Smooth muscle cell (in vitro differentiated cells): Measurements from ENCODE around the gene NT5DC1. TPM values are rescaled to one million over a fixed set of nuclear protein-coding genes. Genes with fewer than 3 reads are reported as not detected.

Experiments used
- DNase-seq: peaks from one replicate; lab custom pipeline; 2025; ENCODE audit not compliant: unreplicated experiment; lab: John Stamatoyannopoulos, UW
- H2AFZ ChIP-seq: fragments of 200-600 bp; sonication (generic); 2 replicates; pipeline ENCODE4 v1.6.0; 2016; ENCODE audit warnings: antibody characterized with exemption, low read depth, mild to moderate bottlenecking
- H3F3A ChIP-seq: fragments of 200-600 bp; sonication (generic); 2 replicates; pipeline ENCODE4 v1.6.0; 2017; ENCODE audit warnings: antibody characterized with exemption, low read depth
- H3K27ac ChIP-seq: fragments of 200-600 bp; sonication (generic); 2 replicates; pipeline ENCODE4 v1.5.1; 2016; ENCODE audit warnings: low read depth, mild to moderate bottlenecking
- H3K27me3 ChIP-seq: fragments of 200-600 bp; sonication (generic); 2 replicates; pipeline ENCODE4 v1.6.1; 2016; ENCODE audit warnings: low read depth, mild to moderate bottlenecking
- H3K36me3 ChIP-seq: fragments of 200-600 bp; sonication (generic); 2 replicates; pipeline ENCODE4 v1.5.1; 2016; ENCODE audit warnings: low read depth
- H3K4me1 ChIP-seq: fragments of 200-600 bp; sonication (generic); 2 replicates; pipeline ENCODE4 v1.5.1; 2016; ENCODE audit warnings: low read depth
- H3K4me2 ChIP-seq: fragments of 200-600 bp; sonication (generic); 2 replicates; pipeline ENCODE4 v1.6.0; 2016; ENCODE audit warnings: mild to moderate bottlenecking
- H3K4me3 ChIP-seq: fragments of 200-600 bp; sonication (generic); 2 replicates; pipeline ENCODE4 v1.5.1; 2016; ENCODE audit warnings: mild to moderate bottlenecking
- H3K79me2 ChIP-seq: fragments of 200-600 bp; sonication (generic); 2 replicates; pipeline ENCODE4 v1.6.0; 2016; ENCODE audit warnings: low read depth, mild to moderate bottlenecking
- H3K9ac ChIP-seq: fragments of 200-600 bp; sonication (generic); 2 replicates; pipeline ENCODE4 v1.6.0; 2016; ENCODE audit warnings: low read depth
- H3K9me3 ChIP-seq: fragments of 200-600 bp; sonication (generic); replicated peaks from 2 replicates; pipeline ENCODE4 v1.5.1; 2016; ENCODE audit warnings: low read depth
- H4K20me1 ChIP-seq: fragments of 200-600 bp; sonication (generic); 2 replicates; pipeline ENCODE4 v1.6.0; 2016; ENCODE audit warnings: low read depth
- WGBS: methylation state at CpG from one replicate; pipeline ENCODE4 v1.1.7; 2016; ENCODE audit warnings: low lambda C conversion rate; 5-methylcytosine and 5-hydroxymethylcytosine counted together
- polyA plus RNA-seq: library from polyadenylated mRNA; unstranded; fragments of >200 nt; fragmentation: Nextera tagmentation; extraction: Ambion mirVana; gene quantifications from 2 replicates; pipeline ENCODE4 v1.2.1, GENCODE V29; 2016
- total RNA-seq: library from RNA; depleted of rRNA; stranded (reverse); fragments of >200 nt; gene quantifications from 2 replicates; pipeline ENCODE4 v1.2.3, GENCODE V29; 2014
- TF ChIP-seq, protein P1 (sequence below): fragments of 200-600 bp; sonication (generic); IDR thresholded peaks from 2 replicates; pipeline ENCODE4 v1.5.1; 2017; ENCODE audit warnings: borderline replicate concordance, mild to moderate bottlenecking, antibody characterized with exemption; ENCODE audit not compliant: insufficient read depth, poor library complexity, severe bottlenecking

The NT5DC1 gene
- total and polyA plus RNA-seq, 2 experiments from 2014 or later = 3.7 to 23.9 TPM

DNA sequence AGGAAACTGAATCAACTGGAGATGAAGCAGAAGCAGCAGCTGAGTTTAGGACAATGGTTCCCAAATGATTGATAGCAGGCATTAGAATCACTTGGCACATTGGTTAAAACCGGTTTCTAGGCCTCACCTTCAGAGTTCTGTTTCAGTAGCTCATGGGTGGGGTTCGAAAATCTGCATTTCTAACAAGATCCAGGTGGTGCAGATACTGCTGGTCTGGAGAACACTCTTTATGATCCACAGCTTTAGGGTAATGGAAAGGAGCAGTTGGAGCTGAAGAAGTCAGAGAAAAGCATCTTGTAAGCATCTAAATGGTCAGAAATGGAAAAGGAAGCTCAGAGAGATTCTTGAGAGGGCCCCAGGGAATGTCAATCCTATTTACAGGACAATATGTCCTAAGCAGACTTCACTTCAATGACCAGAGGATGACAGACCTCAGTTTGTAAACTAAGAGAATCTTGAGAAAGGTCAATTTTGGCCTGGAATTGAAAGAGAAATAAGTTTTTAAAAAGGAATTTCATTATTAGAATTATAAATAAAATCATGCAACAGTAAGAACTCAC lies 170.6 kb downstream of the NT5DC1 start:
- Histone ChIP-seq H4K20me1 (peaks cover 35% of the 10 kb centered on the region), H3K9ac (no peak overlapping the region), H3K79me2 (peaks cover 18% of the 10 kb centered on the region), H3K4me2 (no peak overlapping the region), H3F3A (no peaks in the 10 kb centered on the region), H3K36me3 (no peaks in the 10 kb centered on the region), H3K9me3 (no peaks in the 10 kb centered on the region), H3K27ac (no peak overlapping the region), H2AFZ (no peak overlapping the region), H3K4me1 (peaks cover 10% of the 10 kb centered on the region), H3K27me3 (no peaks in the 10 kb centered on the region), H3K4me3 (no peak overlapping the region)
- no peak for DNase-seq
- TF ChIP-seq, protein P1, sequence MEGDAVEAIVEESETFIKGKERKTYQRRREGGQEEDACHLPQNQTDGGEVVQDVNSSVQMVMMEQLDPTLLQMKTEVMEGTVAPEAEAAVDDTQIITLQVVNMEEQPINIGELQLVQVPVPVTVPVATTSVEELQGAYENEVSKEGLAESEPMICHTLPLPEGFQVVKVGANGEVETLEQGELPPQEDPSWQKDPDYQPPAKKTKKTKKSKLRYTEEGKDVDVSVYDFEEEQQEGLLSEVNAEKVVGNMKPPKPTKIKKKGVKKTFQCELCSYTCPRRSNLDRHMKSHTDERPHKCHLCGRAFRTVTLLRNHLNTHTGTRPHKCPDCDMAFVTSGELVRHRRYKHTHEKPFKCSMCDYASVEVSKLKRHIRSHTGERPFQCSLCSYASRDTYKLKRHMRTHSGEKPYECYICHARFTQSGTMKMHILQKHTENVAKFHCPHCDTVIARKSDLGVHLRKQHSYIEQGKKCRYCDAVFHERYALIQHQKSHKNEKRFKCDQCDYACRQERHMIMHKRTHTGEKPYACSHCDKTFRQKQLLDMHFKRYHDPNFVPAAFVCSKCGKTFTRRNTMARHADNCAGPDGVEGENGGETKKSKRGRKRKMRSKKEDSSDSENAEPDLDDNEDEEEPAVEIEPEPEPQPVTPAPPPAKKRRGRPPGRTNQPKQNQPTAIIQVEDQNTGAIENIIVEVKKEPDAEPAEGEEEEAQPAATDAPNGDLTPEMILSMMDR = no peak
- 61% methylated on average over 2 of the region's 2 CpGs for WGBS

DNA sequence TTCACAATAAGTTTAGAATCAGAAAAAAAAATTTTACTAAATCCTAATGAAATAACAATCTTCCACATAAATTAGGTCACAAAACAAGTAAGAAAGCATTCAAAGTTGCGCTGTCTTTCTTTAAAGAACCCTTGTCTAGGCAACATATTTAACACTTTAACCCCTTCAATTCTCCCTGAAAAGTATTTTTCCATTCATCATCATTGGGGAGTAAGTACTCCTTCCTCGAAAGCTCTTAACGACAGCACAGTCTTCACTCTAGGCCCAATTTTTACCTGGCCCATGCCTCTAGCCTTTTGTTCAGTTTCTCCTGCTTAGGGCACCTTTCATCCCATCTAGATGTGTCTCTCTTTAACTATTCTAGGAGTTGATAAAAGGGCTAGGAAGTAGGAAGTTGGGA lies 176.5 kb downstream of the NT5DC1 start:
- Histone ChIP-seq H3K4me1 (peaks cover 38% of the 10 kb centered on the region), H3K4me2 (peak overlapping the region; percentile 97), H3K27ac (peak overlapping the region; percentile 5), H3K4me3 (peak overlapping the region; percentile 97), H3K27me3 (no peaks in the 10 kb centered on the region), H4K20me1 (peaks cover 63% of the 10 kb centered on the region), H2AFZ (no peak overlapping the region), H3K79me2 (peaks cover 52% of the 10 kb centered on the region), H3K9ac (peak overlapping the region; percentile 77), H3K9me3 (no peaks in the 10 kb centered on the region), H3K36me3 (no peaks in the 10 kb centered on the region), H3F3A (no peaks in the 10 kb centered on the region)
- TF ChIP-seq, protein P1 = no peak
- DNase-seq = no peak
- 31% methylated on average over 3 of the region's 3 CpGs for WGBS

DNA sequence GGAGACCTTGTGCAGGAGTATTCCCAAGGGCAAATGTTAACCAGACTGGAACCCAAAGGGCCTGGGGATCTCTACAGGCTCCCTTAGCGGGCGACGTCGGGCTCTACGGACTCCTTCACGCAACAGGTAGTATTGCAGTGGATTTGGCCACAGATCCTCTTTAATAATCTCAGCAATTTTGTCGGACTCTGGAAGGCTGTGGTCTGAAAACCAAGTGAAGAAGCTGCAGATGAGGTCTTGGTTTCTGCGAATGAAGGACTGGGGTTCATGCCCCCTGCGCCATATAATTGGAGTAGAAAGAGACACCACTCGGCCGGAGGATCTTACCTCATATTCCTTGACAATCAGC lies 177.8 kb downstream of the NT5DC1 start:
- peaks cover 52% of the 10 kb centered on the region for H3K79me2 ChIP-seq

More for the DNA sequence above, 177.8 kb downstream of the NT5DC1 start:
- TF ChIP-seq, protein P1 = no peak
- no peak for DNase-seq
- H3K36me3 ChIP-seq = no peaks in the 10 kb centered on the region
- peak overlapping the region; percentile 97 for H3K4me3 ChIP-seq
- H3K27me3 ChIP-seq = no peaks in the 10 kb centered on the region
- H3K4me2 ChIP-seq = peak overlapping the region; percentile 97
- peak overlapping the region; percentile 95 for H3K27ac ChIP-seq
- H2AFZ ChIP-seq = no peak overlapping the region
- H3K4me1 ChIP-seq = peaks cover 38% of the 10 kb centered on the region
- no peaks in the 10 kb centered on the region for H3F3A ChIP-seq
- H3K9me3 ChIP-seq = no peaks in the 10 kb centered on the region
- H3K9ac ChIP-seq = peak overlapping the region; percentile 98
- H4K20me1 ChIP-seq = peaks cover 56% of the 10 kb centered on the region
- WGBS = 90% methylated on average over 11 of the region's 11 CpGs
